CD4-positive, alpha-beta T cell treated with Interleukin-6 at 100 ng/mL for 8 hours (primary cell): ENCODE data around the gene KCNQ1.
A peak's percentile ranks its signal among the peaks of the same experiment; 100 is the strongest.

Source experiments
- DNase-seq: peaks from one replicate; pipeline ENCODE4 v3.0.0-alpha.2; 2020; ENCODE audit warnings: mixed read lengths, low spot score

Gene KCNQ1

GRCh38 chr11:2442589-2442988, 2.2 kb upstream of the KCNQ1 start:
- DNase-seq, result peak; percentile 52

- DNase-seq, result no peak
Observed at GRCh38 chr11:2443406-2443805, 1.4 kb upstream of the KCNQ1 start.

GRCh38 chr11:2443881-2444820, 657 bp upstream of the KCNQ1 start, which contains the start of gene TRPM5:
TSS of gene TRPM5 (minus strand) at chr11:2444514. CDS start at chr11:2423036, 21,478 bp downstream.
- peak; percentile 70 for DNase-seq

GRCh38 chr11:2445746-2446551, 1.1 kb downstream of the KCNQ1 start:
- DNase-seq, result no peak

GRCh38 chr11:2446590-2447252, 1.9 kb downstream of the KCNQ1 start:
- peak; percentile 27 for DNase-seq

- DNase-seq, result no peak
Observed at GRCh38 chr11:2447253-2447950, 2.6 kb downstream of the KCNQ1 start.

GRCh38 chr11:2447951-2448650, 3.3 kb downstream of the KCNQ1 start:
- DNase-seq, result no peak

GRCh38 chr11:2448661-2449547, 4.1 kb downstream of the KCNQ1 start:
- no peak for DNase-seq

GRCh38 chr11:2449548-2450320, 4.9 kb downstream of the KCNQ1 start:
- no peak for DNase-seq

- DNase-seq, result no peak
Observed at GRCh38 chr11:2450321-2451041, 5.7 kb downstream of the KCNQ1 start.

- no peak for DNase-seq
Observed at GRCh38 chr11:2451336-2451735, 6.5 kb downstream of the KCNQ1 start.

GRCh38 chr11:2451916-2452315, 7.1 kb downstream of the KCNQ1 start:
- DNase-seq, result no peak

- DNase-seq, result no peak
Observed at GRCh38 chr11:2452321-2453012, 7.7 kb downstream of the KCNQ1 start.

GRCh38 chr11:2453436-2453835, 8.6 kb downstream of the KCNQ1 start:
- DNase-seq, result no peak

GRCh38 chr11:2458321-2458720, 13.5 kb downstream of the KCNQ1 start:
- no peak for DNase-seq

GRCh38 chr11:2459016-2459725, 14.4 kb downstream of the KCNQ1 start:
- no peak for DNase-seq

GRCh38 chr11:2459796-2460531, 15.2 kb downstream of the KCNQ1 start:
- no peak for DNase-seq
